HFFc6 (cell line): ENCODE results near the gene CGAS. TPM values are rescaled to one million over a fixed set of nuclear protein-coding genes. Genes with fewer than 3 reads are reported as not detected.

Experiments
- DNase-seq: peaks from one replicate; pipeline ENCODE4 v3.0.0-alpha.2; 2018
- H3K27ac Mint-ChIP-seq: 2 replicates; pipeline ENCODE4 v1.8.0; 2020; ENCODE audit warnings: mild to moderate bottlenecking, mixed read lengths
- H3K27me3 Mint-ChIP-seq: 2 replicates; pipeline ENCODE4 v1.8.0; 2021; ENCODE audit warnings: mild to moderate bottlenecking, moderate library complexity, mixed read lengths; ENCODE audit not compliant: insufficient read depth
- H3K36me3 Mint-ChIP-seq: 2 replicates; pipeline ENCODE4 v1.8.0; 2021; ENCODE audit warnings: low read depth, mixed read lengths
- H3K4me1 Mint-ChIP-seq: 2 replicates; pipeline ENCODE4 v1.8.0; 2020; ENCODE audit warnings: low read depth, mixed read lengths
- H3K4me3 Mint-ChIP-seq: 2 replicates; pipeline ENCODE4 v1.8.0; 2020; ENCODE audit warnings: mild to moderate bottlenecking, moderate library complexity, mixed read lengths
- H3K9me3 Mint-ChIP-seq: 2 replicates; pipeline ENCODE4 v1.8.0; 2020; ENCODE audit warnings: mild to moderate bottlenecking, mixed read lengths
- total RNA-seq, 6 experiments: library from RNA; stranded (reverse); fragmentation: NEBNext Ultra II Directional; extraction: Animal tissue kit (Norgen Biotek cat#: 25700); gene quantifications; 2 replicates in 1 of 6; 3 replicates in 5 of 6; pipeline ENCODE4 v1.2.3, GENCODE V29; 2021
- TF ChIP-seq, protein P1 (sequence below): fragments of 200-600 bp; sonication (generic); IDR thresholded peaks from 2 replicates; pipeline ENCODE4 v1.5.0; 2021; ENCODE audit warnings: antibody characterized with exemption, mild to moderate bottlenecking

CGAS gene
- total RNA-seq, 6 experiments from 2014 or later: 3.6 to 5.3 (median 5.0) TPM

DNA sequence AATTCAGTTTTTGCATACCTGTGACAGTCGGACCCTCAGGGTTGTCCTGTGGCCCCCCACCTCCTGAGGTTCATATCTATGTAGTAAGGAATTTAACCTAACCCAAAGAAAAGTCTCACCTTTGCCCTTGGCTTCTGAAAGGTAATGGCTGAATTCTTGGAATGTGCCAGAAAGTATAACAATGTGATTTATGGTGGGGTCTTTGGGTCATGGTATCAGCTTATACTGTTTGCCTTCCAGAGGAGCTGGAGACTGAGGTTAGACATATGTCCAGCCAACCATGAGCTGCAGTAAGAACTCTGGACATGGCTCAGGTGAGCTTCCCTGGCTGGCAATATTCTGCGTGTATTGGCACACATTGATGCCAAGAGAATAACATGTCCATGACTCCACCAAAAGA, 30.6 kb downstream of the CGAS start:
- Mint-ChIP-seq H3K36me3 (peaks cover 11% of the 10 kb centered on the region; the same call in 1 of the 2 replicates), H3K27ac (no peak overlapping the region), H3K27me3 (no peaks in the 10 kb centered on the region), H3K4me1 (peaks cover 9% of the 10 kb centered on the region), H3K4me3 (no peak overlapping the region), H3K9me3 (no peaks in the 10 kb centered on the region)
- DNase-seq: no peak
- TF ChIP-seq, protein P1, sequence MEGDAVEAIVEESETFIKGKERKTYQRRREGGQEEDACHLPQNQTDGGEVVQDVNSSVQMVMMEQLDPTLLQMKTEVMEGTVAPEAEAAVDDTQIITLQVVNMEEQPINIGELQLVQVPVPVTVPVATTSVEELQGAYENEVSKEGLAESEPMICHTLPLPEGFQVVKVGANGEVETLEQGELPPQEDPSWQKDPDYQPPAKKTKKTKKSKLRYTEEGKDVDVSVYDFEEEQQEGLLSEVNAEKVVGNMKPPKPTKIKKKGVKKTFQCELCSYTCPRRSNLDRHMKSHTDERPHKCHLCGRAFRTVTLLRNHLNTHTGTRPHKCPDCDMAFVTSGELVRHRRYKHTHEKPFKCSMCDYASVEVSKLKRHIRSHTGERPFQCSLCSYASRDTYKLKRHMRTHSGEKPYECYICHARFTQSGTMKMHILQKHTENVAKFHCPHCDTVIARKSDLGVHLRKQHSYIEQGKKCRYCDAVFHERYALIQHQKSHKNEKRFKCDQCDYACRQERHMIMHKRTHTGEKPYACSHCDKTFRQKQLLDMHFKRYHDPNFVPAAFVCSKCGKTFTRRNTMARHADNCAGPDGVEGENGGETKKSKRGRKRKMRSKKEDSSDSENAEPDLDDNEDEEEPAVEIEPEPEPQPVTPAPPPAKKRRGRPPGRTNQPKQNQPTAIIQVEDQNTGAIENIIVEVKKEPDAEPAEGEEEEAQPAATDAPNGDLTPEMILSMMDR: no peak

DNA sequence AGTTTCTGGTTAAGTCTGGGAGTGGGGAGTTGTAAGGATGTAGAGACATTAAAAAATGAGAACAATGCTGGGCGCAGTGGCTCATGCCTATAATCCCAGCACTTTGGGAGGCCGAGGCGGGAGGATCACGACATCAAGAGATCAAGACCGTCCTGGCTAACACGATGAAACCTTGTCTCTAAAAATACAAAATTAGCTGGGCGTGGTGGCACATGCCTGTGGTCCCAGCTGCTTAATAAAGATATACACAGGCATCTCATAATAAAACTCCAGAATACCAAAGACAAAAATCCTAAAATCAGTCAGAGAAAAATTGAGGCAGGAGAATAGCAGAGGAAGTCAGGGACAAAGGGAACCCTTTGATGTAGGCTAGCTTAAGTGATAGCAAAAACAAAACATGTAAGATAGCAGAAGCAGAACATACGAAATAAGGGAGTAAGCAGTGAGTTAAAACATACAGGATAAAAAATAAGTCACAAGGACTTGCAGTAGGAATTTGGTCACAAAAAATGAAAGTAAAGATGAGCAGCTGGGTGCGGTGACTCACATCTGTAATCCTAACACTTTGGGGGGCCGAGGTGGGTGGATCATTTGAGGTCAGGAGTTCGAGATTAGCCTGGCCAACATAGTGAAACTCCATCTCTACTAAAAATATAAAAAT, 33.9 kb downstream of the CGAS start:
- peaks cover 8% of the 10 kb centered on the region; the same call in 1 of the 2 replicates for H3K36me3 Mint-ChIP-seq
- no peak overlapping the region for H3K4me3 Mint-ChIP-seq
- H3K27me3 Mint-ChIP-seq: no peaks in the 10 kb centered on the region
- peak overlapping the region; percentile 19; the same call in 1 of the 2 replicates for H3K27ac Mint-ChIP-seq
- no peak for DNase-seq
- H3K4me1 Mint-ChIP-seq: peaks cover 9% of the 10 kb centered on the region
- TF ChIP-seq, protein P1: no peak
- no peaks in the 10 kb centered on the region for H3K9me3 Mint-ChIP-seq

DNA sequence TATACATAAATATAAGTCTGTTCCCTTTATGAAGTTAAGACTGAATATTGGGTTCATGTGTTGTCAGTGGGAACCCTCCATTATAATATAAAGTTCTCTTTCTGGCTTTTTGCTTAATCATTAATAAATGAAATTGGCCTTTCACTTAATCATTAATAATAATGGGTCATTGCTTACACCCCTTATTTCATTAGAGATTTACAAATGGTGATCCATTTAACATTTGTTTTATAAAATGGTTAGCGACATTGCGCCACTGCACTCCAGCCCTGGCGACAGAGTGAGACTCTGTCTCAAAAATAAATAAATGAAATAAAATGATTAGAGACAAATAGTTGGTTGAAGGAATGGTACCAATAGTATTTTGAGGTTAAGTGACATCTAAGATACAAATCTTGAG, 39.0 kb downstream of the CGAS start:
- DNase-seq: no peak
- no peaks in the 10 kb centered on the region for H3K9me3 Mint-ChIP-seq
- no peaks in the 10 kb centered on the region for H3K27me3 Mint-ChIP-seq
- H3K4me1 Mint-ChIP-seq: peaks cover 3% of the 10 kb centered on the region
- no peaks in the 10 kb centered on the region for H3K36me3 Mint-ChIP-seq
- TF ChIP-seq, protein P1: no peak
- H3K4me3 Mint-ChIP-seq: no peak overlapping the region
- H3K27ac Mint-ChIP-seq: no peak overlapping the region

DNA sequence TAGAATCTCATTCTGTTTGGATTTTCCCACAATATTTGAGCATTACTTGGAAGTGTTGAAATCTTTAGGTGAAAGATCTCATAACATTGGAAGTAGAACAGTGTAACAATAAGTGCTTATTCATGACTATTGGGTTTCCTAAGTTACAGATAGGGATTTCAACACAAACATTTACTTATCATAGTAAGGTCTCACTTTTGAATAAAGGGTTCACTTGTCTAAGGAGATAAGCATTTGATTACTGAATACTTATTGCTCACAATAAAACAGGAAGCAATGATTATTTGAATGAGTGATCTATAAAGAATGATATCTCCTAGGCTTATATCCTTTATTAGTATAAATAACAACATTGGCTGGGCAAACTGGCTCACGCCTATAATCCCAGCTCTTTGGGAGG, 42.7 kb downstream of the CGAS start:
- TF ChIP-seq, protein P1: no peak
- H3K9me3 Mint-ChIP-seq: no peaks in the 10 kb centered on the region
- H3K4me3 Mint-ChIP-seq: no peak overlapping the region
- no peak overlapping the region for H3K27ac Mint-ChIP-seq
- no peaks in the 10 kb centered on the region for H3K27me3 Mint-ChIP-seq
- no peaks in the 10 kb centered on the region for H3K4me1 Mint-ChIP-seq
- H3K36me3 Mint-ChIP-seq: no peaks in the 10 kb centered on the region
- no peak for DNase-seq

DNA sequence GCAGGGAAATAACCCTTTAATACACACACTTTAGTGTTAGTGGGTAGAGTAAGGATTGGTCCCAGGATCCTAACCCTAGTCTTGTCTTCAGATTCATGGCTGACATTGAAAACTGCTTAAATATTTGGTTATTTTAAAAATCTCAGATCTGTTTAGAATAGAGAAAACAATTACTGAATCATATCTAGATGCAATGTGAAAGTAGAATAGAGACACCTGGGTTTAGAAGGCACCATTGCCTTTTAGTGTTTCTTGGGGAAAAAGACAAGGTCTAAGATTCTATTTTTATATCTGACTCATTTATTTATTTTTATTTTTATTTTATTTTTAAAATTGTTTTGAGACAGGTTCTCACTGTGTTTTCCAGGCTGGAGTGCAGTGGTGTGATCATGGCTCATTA, 51.4 kb downstream of the CGAS start:
- no peaks in the 10 kb centered on the region for H3K36me3 Mint-ChIP-seq
- TF ChIP-seq, protein P1: no peak
- no peak for DNase-seq
- no peaks in the 10 kb centered on the region for H3K9me3 Mint-ChIP-seq
- H3K4me3 Mint-ChIP-seq: no peak overlapping the region
- H3K4me1 Mint-ChIP-seq: peaks cover 14% of the 10 kb centered on the region
- no peak overlapping the region for H3K27ac Mint-ChIP-seq
- no peaks in the 10 kb centered on the region for H3K27me3 Mint-ChIP-seq
